Pons (tissue), 1 donor: ENCODE measurements around the gene CD2.

ENCODE experiments used
- DNase-seq: peaks from one replicate; pipeline ENCODE4 v3.0.0-alpha.2; 2016; ENCODE audit warnings: low spot score

The CD2 gene

DNA sequence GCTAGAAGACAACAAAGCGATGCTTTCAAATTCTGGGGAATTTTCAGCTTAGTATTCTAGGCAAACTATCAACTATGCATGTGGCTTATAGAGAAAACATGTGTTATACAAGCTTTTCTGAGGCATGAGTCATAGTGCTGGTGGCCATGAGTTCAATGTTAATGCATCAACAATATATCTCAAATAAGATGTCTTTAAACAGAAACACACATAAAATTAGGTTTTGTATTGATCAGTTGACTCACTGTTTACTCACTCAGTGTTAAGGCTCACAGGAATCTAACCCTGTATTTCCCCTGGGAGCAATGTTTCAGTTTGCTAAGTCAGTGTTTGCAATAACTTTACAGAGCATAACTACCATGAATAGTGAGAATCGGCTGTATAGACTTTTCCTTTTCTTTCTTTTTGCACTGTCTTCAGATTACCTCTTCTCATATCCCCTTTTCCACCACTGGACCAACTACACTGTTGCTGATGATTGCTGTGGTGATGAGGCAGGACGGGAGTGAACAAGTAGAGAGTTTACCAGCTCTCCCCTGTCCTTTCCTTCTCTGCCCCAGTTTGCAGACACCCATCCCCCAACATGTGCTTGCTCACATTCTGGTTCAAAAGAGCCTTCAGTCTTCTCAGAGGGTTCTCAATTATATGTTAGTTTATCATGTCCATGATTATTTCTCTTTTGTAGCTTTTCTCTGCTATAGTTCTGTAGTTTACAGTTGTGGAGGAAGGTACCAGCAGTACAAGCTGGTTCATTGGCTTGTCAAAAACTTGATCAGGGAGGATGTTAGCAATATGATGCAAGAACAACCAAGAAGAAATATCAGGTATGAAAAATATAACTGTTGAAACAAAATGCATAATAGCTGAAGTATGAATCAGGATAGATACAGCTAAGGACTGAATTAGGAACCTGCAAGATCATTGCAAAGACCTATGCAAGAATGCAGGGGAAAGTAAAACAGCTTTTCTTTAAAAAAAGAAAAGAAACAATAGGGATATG lies 23.9 kb downstream of the CD2 start:
- no peak for DNase-seq

DNA sequence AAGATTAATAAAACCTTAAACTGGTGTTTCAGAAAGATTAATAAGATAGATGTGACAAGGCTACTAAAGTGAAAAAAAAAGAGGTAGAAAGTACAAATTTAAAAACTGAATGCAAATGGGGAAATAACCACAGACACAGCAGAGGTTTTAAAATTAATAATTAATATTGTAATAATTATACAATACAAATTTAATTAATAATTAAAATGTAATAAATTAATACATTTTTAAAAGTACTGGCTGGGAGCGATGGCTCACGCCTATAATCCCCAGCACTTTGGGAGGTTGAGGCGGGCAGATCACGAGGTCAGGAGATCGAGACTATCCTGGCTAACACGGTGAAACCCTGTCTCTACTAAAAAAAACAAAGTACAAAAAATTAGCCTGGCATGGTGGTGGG lies 26.8 kb downstream of the CD2 start:
- no peak for DNase-seq

DNA sequence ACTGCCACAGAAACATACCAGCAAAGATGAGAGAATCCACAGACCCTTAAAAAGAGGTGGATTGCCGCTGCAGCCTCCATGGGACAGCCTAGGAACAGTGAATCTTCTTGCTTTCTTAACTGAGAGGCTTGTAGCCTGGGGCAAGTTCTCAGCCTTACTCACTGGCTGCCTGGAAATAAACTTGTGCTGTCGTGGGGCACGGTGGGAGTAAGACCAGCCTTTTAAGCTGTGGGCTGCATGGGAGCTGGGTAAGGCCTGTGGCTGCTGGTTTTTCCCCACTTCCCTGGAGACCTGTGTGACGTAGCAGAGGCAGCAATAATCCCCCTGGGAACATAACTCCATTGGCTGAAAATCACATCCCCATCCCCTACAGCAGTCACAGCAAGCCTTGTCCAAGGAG lies 30.8 kb downstream of the CD2 start:
- no peak for DNase-seq

DNA sequence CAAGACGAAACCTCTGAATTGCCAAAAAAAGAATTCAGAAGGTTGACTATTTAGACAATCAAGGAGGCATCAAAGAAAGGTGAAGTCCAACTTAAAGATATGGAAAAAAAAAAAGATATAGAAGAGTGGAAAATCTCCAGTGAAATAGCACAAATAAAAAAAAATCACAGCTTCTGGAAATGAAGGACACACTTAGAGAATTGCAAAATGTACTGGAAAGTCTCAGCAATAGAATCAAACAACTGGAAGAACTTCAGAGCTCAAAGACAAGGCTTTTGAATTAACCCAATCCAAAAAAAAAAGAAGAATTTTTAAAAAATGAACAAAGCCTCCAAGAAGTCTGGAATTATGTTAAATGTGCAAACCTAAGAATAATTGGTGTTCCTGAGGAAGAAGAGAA lies 31.8 kb downstream of the CD2 start:
- DNase-seq: no peak

DNA sequence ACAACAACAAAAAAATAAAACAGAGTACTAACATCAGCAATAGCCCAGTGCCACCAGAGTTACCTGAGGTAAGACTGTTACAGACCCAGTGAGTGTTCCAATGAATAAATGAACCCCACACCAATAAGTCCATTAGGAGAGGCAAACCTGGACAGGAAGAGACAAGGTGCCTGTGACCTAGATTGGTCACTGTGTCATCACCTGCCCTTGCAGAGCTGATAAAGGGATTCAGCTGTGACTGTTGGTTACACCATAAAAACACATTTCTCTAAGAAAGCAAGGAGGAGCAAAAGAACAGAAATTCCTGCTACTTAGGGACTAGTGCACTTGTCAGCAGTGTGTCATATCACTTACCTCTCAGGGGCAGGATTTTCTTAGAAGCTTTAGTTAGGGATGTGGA lies 37.5 kb downstream of the CD2 start:
- no peak for DNase-seq

DNA sequence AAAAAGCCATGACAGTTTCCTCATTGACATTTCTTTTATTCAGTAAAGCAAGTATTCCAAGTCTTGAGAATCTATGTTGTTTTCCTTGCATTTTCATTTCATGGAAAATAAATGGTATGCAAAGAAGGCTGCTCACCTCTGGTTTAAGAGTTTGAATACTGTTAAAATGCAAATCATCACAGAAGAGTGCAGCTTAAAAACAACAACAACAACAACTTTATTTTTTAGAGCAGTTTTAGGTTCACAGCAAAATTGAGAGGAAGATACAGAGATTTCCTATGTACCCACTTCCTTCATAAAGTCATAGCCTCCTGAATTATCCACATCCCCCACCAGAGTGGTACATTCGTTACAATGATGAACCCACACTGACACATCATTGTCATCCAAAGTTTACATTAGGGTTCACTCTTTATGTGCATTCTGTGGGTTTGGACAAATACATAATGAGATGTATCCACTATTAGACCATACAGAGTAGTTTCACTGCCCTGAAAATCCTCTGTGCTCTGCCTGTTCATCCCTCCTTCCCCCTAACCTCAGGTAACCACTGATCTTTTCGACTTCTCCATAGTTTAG lies 39.2 kb downstream of the CD2 start:
- DNase-seq: no peak

DNA sequence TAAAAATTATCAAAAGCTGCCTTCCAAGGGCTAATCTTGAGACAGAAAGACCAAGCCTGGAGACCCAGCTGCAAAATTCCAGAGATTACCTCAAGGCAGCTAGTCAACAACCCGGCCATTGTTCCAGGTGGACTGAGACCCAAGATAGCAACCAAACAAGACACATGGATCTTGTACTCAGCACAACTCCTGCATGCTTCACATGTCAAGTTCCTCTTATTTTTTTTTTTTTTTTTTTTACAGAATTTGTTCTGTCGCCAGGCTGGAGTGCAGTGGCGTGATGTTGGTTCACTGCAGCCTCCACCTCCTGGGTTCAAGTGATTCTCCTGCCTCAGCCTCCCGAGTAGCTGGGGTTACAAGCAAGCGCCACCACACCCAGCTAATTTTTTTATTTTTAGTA lies 40.1 kb downstream of the CD2 start:
- no peak for DNase-seq

DNA sequence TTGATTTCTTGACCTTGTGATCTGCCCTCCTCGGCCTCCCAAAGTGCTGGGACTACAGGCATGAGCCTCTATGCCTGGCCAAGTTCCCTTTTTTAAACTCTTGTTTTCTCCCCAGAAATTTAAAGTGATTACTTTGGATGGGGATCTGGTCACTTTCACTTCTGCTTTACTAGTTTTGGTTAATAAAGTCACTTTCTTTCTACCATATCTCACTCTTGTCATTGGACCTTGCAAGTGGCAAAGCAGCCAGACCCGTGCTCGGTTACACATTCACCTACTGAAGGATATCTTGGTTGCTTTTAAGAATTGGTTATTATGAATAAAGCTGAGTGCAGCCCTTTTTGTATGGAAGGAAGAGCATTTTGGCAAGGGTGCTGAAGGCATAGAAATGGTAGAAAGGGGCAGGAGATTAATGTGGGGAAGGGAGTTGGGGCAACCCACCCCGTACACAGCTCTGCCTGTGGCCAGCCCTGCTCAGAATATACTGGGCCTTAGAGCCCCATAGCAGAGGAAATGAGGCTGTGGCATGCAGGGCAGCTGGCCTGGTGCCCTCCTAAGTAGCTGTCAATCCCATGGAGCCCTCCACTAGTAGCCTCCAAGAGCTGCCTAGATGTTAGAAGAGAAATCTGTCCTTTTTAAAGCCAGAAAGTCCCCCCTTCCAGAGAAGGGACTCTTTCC lies 40.7 kb downstream of the CD2 start:
- peak; percentile 60 for DNase-seq

DNA sequence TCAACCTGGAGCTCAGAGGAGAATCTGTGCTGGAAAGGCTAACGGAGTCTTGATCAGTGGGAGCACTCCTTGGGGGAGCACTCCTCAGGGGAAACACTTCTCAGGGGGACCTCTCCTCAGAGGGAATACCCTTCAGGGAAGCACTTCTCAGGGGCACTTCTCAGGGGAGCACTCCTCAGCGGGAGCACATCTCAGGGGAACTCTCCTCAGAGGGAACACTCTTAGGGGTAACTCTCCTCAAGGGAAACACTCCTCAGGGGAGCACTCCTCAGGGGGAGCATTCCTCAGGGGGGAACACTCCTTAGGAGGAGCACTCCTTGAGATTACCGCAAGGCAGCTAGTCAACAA lies 41.2 kb downstream of the CD2 start:
- DNase-seq: no peak

DNA sequence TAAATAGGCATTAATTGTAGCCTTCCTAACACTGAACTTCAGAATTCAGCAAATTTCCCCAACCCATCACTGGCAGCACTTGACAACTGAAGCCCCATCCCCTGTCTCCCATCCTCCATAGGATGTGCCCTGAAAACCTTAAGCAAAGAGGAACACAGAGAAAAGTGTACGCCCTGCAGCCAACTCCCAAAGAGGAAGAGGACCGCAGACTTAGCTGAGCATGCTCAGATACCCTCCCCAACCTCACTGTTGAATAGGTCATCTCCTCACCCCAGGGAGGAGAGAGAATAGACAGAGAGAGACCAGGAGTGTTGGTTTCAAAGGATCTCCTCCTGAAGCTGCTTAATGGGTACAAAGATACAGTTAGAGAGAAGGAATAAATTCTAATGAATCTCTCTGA lies 50.5 kb downstream of the CD2 start:
- no peak for DNase-seq

DNA sequence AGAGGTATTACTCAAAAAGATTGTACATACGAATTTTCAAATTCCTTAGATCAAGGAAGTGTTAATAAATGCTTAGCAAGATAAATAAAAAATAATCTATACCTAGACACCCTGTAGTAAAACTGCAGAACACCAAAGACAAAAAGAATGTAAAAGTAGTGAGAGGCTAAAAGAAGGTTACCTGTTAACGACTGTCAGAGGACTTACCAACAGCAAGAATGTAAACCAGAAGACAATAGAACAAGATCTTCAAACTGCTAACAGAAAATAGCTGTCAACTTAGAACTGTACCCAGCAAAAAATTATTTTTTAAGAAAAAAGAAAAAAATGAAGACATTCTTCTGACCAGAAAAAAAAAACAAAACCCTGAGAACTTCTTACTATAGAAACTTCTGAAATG lies 51.2 kb downstream of the CD2 start:
- DNase-seq: no peak

DNA sequence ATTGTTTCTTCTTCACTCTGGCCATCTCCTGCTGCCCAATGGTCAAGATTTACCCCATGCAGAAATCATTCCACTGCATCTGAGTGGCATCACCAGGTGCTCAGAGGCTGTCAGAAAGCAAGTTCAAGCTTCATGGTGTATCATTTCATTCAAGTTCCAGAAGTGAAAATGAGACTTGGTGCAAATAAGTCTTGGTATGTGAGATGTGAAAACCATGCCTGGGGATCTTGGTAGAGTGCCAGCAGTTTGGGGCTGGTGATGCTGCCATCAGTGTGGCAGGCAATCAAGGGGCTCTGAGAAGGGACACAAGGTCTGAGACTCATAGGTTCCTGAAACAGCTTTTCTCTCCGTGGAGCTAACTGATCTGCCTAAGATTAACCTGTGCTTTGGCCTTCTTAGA lies 52.0 kb downstream of the CD2 start:
- no peak for DNase-seq

DNA sequence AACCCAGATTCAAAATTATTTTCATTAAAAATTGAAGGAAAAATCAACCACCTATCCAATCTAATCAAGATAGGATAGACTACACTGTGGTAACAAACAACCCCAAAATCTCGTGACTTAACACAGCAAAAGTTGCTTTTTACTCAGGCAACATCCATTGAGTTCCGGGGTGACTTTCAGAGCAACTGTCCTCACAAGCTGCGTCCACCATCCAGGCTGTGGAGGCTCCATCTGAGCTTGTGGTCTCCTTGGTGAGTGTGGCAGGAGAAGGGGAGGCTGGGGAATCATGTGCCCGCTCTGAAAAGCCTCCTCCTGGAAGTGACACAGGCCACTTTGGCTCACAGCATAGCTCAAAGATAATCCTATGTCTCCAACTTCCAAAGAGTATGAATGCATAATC lies 52.4 kb downstream of the CD2 start:
- no peak for DNase-seq

DNA sequence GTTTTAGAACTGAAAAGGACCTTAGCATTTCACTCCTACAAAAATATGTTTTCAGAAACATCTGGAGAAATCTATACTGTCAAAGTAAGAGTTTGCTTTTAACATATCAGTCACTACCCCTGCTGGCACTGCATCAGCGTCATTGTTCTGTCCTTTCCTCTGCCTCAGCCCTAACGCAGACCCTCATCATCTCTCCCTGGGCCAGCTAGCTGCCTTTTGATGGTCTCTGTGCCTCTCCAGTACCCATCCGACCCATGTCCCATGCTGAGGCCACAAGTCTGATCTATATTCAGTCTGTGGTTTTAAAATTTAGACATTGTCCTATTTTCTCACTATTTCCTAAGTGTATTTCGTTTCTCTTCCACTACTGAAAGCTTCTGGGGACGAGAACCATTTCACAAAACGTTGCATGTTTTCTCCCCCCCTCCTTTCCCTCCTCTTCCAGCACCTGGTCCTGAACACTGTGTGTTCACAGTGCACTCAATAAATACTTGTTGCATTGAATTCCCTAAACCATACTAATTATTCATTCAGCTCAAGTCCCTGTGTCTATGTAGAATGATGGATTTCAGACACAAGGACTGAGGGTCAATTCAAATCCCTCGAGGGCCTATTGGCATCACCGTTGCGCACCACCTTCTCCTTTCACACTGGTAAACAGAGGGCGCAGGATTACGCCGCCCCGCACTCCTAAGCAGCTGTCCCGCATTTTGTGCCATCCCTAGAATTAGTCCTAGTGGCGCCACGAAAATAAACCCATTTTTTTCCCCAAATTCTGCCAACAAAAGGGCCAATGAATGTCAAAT lies 53.4 kb downstream of the CD2 start:
- peak; percentile 24 for DNase-seq

DNA sequence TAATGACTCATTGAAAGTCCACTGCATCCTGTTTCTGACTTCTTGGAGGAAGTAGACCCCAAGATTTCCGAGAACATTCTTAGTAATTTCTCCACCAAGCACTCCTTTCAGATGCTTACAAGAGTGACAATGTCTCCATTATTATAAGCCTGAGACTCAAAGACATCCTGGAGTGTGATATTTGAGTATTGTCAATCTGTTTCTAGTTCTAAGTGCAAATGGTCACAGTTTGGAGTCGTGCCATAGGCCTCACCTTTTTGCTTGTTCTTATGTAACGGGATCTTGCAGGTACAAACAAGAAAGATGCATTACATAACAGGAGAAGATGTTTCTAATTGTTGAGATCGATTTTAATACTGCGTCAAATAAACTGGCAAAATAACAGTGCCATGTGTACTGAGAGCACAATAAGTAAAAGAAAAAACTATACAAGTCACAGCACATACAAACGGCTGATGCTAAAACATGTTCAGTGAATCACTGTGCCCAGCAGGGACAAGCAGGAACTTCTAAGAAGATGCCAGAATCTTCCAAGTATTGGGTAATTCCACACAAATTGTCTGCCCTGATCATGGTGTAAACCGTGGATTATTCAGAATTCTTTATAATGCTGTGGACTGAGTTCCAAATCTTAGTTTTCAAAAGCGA lies 54.1 kb downstream of the CD2 start:
- DNase-seq: no peak

DNA sequence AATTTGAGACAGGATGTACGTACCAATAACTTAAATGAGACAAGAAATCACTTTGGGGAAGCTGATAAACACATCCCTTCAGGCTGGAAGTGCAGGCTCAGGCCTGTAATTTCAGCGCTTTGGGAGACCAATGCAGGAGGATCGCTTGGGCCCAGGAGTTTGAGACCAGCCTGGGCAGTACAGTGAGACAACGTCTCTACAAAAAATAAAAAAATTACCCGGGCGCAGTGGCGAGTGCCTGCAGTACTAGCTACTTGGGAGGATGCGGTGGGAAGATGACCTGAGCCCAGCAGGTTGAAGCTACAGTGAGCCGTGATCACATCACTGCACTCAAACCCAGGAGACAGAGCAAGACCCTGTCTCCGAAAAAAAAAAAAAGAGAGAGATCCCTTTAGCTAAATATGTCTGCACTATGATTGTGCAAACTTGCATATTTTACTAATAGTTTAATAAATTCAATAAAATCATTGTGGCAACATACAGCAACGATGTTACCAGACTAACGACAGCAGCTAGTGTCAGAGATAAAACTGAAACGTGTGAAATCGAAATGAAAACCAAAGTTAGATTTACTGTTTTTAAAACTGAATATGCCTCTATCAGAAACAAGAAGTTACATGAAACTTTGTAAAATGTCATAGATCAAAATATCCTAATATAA lies 54.7 kb downstream of the CD2 start:
- DNase-seq: no peak

DNA sequence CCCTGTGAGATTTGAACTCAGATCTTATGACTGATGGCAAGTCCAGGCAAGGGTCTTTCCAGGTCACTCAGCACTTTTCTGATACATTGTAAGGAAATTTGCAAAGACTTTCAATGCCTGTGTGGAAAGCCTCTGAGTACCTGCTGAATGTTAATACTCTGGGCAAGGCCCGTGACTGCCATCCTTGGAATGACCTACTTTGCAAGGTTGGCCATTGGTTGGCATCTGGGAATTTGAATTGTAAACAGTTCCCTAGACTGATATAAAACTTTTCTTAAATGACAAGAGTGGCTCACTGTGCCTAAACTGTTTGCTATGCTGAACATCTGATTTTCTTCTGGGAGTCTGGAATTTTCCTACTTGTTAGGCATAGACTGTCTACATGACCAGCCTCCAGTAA lies 57.1 kb downstream of the CD2 start:
- no peak for DNase-seq

DNA sequence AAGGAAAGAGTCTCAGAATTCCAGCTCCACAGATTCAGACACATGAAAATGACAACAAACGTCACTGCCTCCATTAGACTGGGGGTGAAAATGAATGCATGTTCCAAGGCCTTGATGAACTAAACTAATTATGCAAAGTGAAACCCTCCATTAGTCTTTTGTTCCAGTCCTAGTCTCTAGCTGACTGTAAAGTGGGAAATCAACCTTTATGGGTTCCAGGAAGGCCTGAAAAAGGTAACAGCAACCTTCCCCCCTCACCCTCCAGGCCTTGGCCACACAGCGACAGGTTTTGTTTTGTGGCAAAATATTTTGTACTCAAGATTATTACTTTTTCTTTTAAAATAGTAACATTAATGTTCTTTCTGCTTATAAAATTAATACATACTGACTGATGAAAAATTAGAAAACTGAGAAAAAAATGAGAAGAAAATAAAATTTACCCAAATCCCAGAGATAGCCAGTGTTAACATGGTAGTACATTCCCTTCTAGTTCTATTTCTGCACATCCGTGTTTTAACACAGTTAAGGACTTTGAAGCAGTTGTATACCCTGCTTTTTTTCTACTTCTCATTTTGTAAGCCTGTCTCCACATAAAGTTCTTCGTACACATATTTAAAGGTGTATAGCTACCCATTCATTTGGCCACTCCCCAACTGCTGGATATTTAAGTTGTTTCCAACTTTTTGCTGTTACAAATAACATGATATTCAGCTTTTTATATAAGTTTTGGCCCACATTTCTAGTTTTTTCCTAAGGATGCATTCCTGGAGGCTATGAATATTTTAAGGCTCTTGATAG lies 60.9 kb downstream of the CD2 start:
- no peak for DNase-seq

DNA sequence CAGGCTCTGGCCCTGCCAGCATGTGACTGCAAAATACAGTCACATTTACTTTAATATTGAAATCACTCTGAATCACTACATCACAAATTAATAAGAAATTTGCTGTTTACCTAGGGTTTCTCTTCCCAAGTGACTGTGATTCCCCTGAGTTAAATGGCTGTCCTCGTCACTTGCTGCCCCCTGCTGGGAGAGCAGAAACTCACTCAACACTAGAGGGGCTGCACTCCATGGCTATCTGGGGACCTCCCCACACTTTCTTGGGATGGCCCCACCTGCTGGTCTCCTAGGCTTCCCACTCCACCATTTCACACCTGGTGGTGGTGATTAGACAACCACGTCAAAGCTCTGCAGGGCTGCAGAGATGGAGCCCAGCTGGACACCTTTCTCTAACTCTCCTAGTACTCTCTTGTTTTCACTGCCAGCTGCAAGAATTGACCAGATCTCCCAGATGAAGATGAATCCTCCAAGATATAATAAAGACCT lies 63.4 kb downstream of the CD2 start:
- no peak for DNase-seq
